Tibial nerve (tissue), 3 donors: Measurements from ENCODE around the gene SLC36A3.
A peak's percentile ranks its signal among the peaks of the same experiment; 100 is the strongest.

Source experiments
- CTCF ChIP-seq, 5 experiments: fragments of 200-600 bp in 3 of 5; fragments of 450-650 bp in 2 of 5; sonication (generic) in 3 of 5; IDR thresholded peaks; one replicate each; pipeline ENCODE4 v1.5.1; 2016 to 2019; ENCODE audit warnings: antibody characterized with exemption in 5 of 5, mild to moderate bottlenecking in 3 of 5, moderate library complexity in 2 of 5
- POLR2A ChIP-seq, 2 donors: fragments of 450-650 bp; IDR thresholded peaks; one replicate each; pipeline ENCODE4 v1.6.1; 2017; ENCODE audit warnings: antibody characterized with exemption in 2 of 2, mild to moderate bottlenecking in 2 of 2, moderate library complexity in 2 of 2

DNA sequence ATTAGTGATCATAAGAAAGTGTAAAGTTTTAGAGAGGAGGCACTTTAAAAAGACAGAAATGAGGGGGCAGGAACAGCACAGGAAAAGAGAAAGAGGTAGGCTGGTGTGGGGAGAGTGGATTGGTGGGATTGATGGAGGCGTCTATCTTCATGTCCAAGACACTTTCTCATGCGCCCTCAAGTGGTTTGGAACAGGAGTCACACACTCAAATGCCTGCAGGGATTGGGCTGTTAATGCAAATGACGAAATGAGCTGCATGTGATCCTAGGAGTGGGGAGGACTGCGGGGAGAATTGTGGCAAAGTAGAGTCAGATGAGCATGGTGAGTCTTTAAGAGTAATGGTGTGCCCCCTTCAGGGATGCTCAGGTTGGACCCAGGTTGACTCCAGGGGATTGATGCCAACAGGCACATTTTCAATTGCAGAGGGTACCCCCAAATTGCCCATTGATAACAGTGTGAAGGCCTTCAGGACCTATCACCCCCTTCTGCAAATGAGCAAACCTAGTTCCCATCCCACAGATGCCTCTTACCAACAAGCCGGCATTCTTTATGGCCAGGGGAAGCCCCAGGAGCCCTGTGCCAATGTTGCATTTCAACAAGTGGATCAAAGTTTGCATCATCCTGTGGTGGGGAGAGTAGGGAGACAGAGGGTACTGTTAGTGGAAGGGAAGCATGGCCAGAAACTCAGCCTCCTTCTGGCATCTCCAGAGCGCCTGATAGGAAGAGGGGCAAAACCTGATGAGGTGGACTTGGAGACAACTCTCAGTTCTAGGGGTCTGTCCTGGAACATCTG, 5.3 kb downstream of the SLC36A3 start:
- TF ChIP-seq CTCF (IDR thresholded peaks at IDR 0.05) = peak in 2 of 5 experiments; percentile 44 to 48
- TF ChIP-seq POLR2A (IDR thresholded peaks at IDR 0.05) = no peak
